GM12892 (cell line): ENCODE data around the gene COX4I1.
A peak's percentile ranks its signal among the peaks of the same experiment; 100 is the strongest.

Experiments used
- DNase-seq: peaks from one replicate; pipeline ENCODE4 v3.0.0; 2011; ENCODE audit not compliant: insufficient read length
- FAIRE-seq: peaks from 2 replicates; lab custom pipeline; 2011; peaks lifted over from hg19 to GRCh38; lab: Jason Lieb, UNC
- POLR2A ChIP-seq: IDR thresholded peaks from 2 replicates; pipeline ENCODE4 v1.6.1; 2011; ENCODE audit warnings: low read depth, low read length, control low read depth
- POLR2AphosphoS5 ChIP-seq: IDR thresholded peaks from 2 replicates; pipeline ENCODE4 v1.6.1; 2011; ENCODE audit warnings: low read depth, low read length, control low read depth
- TAF1 ChIP-seq: IDR thresholded peaks from 2 replicates; pipeline ENCODE4 v1.6.1; 2011; ENCODE audit warnings: low read depth, mild to moderate bottlenecking, control low read depth, low read length, borderline replicate concordance

The COX4I1 gene

GRCh38 chr16:85755929-85756768 is 43.3 kb upstream of the COX4I1 start:
- peak; percentile 57; the same call in 1 of the 2 replicates for TF ChIP-seq POLR2AphosphoS5
- no peak for TF ChIP-seq TAF1
- peak; percentile 60 for TF ChIP-seq POLR2A
- no peak for DNase-seq
- peak; percentile 98 for FAIRE-seq

- peak; percentile 70 for FAIRE-seq
- DNase-seq = no peak
- TF ChIP-seq POLR2A (no peak), TAF1 (no peak), POLR2AphosphoS5 (no peak)
These were observed 42.1 kb upstream of the COX4I1 start for GRCh38 chr16:85757341-85757822.

DNA sequence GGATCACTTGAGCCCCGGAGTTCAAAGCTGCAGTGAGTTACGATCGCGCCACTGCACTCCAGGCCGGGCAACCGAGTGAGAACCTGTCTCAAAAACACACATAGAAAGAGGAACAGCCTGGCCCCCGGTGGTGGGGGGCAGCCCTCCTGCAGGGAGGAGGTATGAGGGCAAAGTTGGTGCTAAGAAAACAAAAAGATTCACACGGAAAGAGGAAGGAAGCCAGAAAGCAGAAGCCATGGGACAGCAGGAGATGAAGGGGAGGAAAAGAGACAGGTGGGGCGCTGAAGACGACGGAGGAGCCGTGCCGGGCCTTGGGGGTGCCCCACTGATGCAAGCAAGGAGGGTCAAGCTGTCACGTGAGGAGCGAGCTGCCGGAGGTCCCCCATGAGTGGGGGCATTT is 40.4 kb upstream of the COX4I1 start:
- no peak for FAIRE-seq
- TF ChIP-seq POLR2A = no peak
- TF ChIP-seq TAF1 = no peak
- no peak for TF ChIP-seq POLR2AphosphoS5
- DNase-seq = no peak

DNA sequence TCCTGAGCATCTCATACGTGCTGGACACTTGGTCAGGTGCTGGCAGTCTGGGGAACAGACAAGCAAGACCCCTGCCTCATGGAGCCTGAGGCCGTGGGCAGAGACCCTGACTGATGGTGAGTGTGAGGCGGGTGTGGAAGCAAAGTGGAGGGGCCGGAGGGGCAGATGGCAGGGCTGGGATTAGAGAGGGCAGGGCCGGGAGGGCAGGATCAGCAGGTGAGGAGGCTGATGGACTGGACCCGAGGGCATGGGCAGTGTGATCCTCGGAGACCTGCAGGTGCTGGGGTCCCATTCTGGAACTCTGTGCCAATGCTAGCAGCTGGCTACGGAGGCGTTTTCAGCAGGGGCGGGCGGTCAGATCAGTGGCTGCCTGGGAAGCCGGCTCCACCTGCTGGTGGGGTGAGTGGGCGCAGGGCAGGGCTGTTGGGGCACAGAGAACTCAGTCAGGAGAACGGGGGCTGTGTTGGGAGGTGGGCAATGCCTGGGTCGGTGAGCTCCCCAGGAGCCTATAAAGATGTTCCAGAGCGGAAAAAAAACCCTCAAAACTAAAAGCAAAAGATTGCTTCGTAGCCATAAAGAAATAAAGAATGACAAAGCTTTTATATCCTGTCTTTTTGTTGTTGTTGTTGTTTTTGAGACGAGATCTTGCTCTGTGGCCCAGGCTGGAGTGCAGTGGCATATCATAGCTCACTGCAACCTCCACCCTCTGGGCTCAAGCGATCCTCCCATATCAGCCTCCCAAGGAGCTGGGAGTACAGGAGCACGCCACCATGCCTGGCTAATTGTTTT is 39.7 kb upstream of the COX4I1 start:
- TF ChIP-seq POLR2AphosphoS5 = no peak
- TF ChIP-seq TAF1 = no peak
- TF ChIP-seq POLR2A = no peak
- no peak for DNase-seq
- no peak for FAIRE-seq

DNA sequence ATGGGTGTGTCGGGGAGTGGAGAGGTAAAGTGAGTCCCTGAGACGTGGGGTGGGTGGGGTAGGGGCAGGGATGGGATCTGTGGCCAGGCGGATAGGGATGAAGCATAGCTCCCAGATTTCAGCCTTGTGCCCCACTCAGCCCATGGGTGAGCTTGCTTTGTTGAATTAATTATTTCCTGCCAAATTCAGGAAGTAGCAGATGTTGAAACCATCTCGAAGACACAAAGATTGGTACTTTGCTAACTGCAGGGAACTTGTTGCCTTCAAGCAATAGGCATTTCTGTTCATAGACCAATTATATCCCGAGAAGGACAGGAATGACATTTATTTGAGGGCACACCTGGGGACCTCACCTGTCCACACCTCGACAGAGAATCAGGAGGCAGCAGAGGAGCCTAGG is 37.6 kb upstream of the COX4I1 start:
- TF ChIP-seq POLR2A = no peak
- TF ChIP-seq TAF1 = no peak
- no peak for TF ChIP-seq POLR2AphosphoS5
- no peak for DNase-seq
- FAIRE-seq = no peak

DNA sequence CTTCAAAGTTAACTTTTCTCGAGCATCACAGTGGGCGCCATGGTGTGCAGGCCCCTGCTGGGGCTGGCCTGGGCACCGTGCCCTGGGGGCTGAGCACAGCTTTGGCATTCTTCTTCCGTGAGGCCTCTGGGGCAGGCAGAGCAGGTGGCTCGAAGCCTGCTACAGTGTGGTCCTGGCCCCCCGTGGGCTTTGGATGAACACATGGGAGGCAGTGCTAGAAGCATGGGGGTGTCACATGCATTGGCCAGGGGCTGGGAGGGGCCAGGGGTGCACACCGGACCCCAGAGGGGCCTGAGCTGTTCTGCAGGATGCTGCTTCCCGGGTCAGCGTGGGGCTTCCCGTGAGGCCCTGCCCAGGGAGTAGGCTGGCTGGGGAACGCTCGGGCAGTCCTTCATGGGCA is 36.5 kb upstream of the COX4I1 start:
- DNase-seq = no peak
- FAIRE-seq = no peak
- no peak for TF ChIP-seq POLR2A
- no peak for TF ChIP-seq TAF1

DNA sequence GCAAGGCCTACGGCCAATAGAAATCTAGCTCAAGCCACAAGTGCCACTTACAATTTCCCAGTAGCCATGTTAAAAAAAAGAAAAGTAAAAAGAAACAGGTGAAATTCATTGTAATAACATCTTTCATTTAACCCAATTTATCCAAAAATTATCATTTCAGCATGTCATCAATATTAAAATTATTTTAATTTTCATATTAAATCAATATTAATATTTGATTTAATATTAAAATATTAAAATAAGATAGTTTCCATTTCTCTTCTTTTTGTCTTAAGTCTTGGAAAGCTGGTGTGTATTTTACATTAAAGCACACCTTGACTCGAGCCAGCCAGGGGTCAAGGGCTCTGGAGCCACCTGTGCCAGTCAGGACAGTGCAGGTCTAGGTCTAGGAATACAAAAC is 35.9 kb upstream of the COX4I1 start:
- FAIRE-seq (no peak), DNase-seq (no peak)
- no peak for TF ChIP-seq POLR2A
- no peak for TF ChIP-seq TAF1
- no peak for TF ChIP-seq POLR2AphosphoS5

- no peak for DNase-seq
- FAIRE-seq = no peak
- TF ChIP-seq TAF1 (no peak), POLR2A (no peak), POLR2AphosphoS5 (no peak)
These were observed 34.3 kb upstream of the COX4I1 start for GRCh38 chr16:85765211-85765610.

- no peak for FAIRE-seq
- TF ChIP-seq TAF1 (no peak), POLR2A (no peak), POLR2AphosphoS5 (no peak)
- no peak for DNase-seq
These were observed 33.7 kb upstream of the COX4I1 start for GRCh38 chr16:85765767-85766166.

DNA sequence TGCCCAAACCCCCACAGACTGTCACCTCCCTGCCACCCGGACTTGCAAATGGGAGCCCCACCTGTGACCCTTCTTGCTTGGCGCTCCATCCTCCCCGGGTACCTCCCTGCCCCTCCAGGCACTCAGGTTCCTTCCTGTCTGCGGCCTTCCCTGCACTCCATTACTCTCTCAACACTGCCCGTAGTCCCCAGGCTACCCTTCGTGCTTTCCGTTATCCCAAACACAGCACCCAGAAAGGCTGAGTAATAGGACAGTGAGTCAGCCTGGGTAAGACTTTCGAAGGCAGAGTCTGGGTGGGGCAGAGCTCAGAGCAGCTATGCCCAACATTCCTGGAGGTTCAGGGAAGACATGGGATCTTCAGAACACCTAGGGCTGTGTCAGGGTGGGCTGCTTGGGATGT is 32.0 kb upstream of the COX4I1 start:
- no peak for TF ChIP-seq TAF1
- no peak for TF ChIP-seq POLR2AphosphoS5
- TF ChIP-seq POLR2A = no peak
- FAIRE-seq = no peak
- DNase-seq = no peak

- no peak for FAIRE-seq
- TF ChIP-seq TAF1 (no peak), POLR2AphosphoS5 (no peak), POLR2A (no peak)
- no peak for DNase-seq
These were observed 31.3 kb upstream of the COX4I1 start for GRCh38 chr16:85768199-85768598.
